Cardiac muscle cell (in vitro differentiated cells and primary cell): ENCODE measurements around the gene ARL13A. TPM values are rescaled to one million over a fixed set of nuclear protein-coding genes. Genes with fewer than 3 reads are reported as not detected.

Experiments used
- DNase-seq, 2 donors: peaks; one replicate each; pipeline versions ENCODE4 v3.0.0 to v3.0.0-alpha.2; 2010 to 2017; ENCODE audit warnings: low read depth in 1 of 2, low spot score in 1 of 2
- H3K27ac ChIP-seq: fragments of 200-600 bp; sonication (generic); 2 replicates; pipeline ENCODE4 v1.5.1; 2016
- H3K27me3 ChIP-seq: fragments of 200-600 bp; sonication (generic); 2 replicates; pipeline ENCODE4 v1.6.0; 2016; ENCODE audit warnings: control low read depth
- H3K36me3 ChIP-seq: fragments of 200-600 bp; sonication (generic); 2 replicates; pipeline ENCODE4 v1.5.1; 2016; ENCODE audit warnings: control low read depth
- H3K4me1 ChIP-seq: fragments of 200-600 bp; sonication (generic); 2 replicates; pipeline ENCODE4 v1.8.1; 2017; ENCODE audit warnings: low read depth, mild to moderate bottlenecking, mixed run types
- H3K4me3 ChIP-seq: fragments of 200-600 bp; sonication (generic); 2 replicates; pipeline ENCODE4 v1.5.1; 2016; ENCODE audit warnings: mild to moderate bottlenecking
- H3K9me3 ChIP-seq: fragments of 200-600 bp; sonication (generic); 2 replicates; pipeline ENCODE4 v1.5.1; 2017; ENCODE audit warnings: low read depth, mild to moderate bottlenecking, control low read depth
- CTCF ChIP-seq: IDR thresholded peaks from 2 replicates; pipeline ENCODE4 v1.5.1; 2012; ENCODE audit warnings: low read depth, mild to moderate bottlenecking, low read length
- polyA plus RNA-seq: library from polyadenylated mRNA; unstranded; fragments of >200 nt; fragmentation: Nextera tagmentation; extraction: Ambion mirVana; gene quantifications from 2 replicates; pipeline ENCODE4 v1.2.1, GENCODE V29; 2016
- total RNA-seq: library from RNA; depleted of rRNA; stranded (reverse); fragments of >200 nt; gene quantifications from 2 replicates; pipeline ENCODE4 v1.2.3, GENCODE V29; 2016

The ARL13A gene
- total and polyA plus RNA-seq, 2 experiments from 2014 or later: 0.54 TPM; not detected in 1

DNA sequence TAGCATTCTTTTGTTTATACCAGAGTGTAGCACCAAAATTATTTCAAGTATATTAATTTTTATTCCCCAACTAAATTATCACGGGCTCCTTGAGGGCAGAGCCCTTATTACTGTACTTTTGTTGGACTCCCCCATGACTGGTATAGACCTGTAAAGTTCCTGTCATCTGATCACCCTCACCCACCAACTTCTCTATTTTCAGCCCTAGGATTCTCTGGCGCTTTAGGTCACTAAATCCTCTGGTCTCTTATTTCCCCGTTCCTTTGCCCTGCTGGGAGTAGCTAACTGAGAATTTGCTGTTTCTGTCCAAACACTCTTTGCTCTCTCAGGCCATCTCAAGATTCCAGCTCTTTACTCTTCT is 37.6 kb upstream of the ARL13A start:
- H3K36me3 ChIP-seq: no peaks in the 10 kb centered on the region
- H3K4me3 ChIP-seq: no peak overlapping the region
- H3K27ac ChIP-seq: no peak overlapping the region
- no peaks in the 10 kb centered on the region for H3K27me3 ChIP-seq
- H3K9me3 ChIP-seq: no peaks in the 10 kb centered on the region
- H3K4me1 ChIP-seq: no peaks in the 10 kb centered on the region
- DNase-seq: no peak
- no peak for TF ChIP-seq CTCF

DNA sequence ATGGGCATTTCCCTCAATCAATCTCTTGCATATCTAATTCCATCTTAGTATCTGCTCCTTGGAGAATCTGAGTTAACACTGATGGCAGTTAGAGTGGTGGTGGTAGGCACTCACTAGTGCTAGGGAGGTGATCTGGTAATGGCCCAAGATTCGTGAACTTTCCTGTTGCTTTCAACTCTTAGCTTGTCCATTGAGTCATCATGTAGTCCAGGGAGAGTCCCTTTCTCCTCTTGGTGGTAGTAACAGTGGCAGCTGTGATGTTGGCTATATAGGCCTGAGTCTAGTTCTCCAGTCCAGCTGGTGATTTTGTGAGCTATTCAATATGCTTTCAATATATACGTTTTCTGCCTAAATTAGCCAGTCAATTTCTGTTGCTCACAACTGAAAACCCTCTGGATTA is 33.7 kb upstream of the ARL13A start:
- H3K4me1 ChIP-seq: no peaks in the 10 kb centered on the region
- H3K27ac ChIP-seq: no peak overlapping the region
- no peaks in the 10 kb centered on the region for H3K36me3 ChIP-seq
- H3K4me3 ChIP-seq: no peak overlapping the region
- no peaks in the 10 kb centered on the region for H3K9me3 ChIP-seq
- no peak for TF ChIP-seq CTCF
- no peak for DNase-seq
- H3K27me3 ChIP-seq: no peaks in the 10 kb centered on the region

GRCh38 chrX:100939333-100939732 is 30.2 kb upstream of the ARL13A start:
- no peak for DNase-seq
- Histone ChIP-seq H3K4me3 (no peak overlapping the region), H3K27me3 (no peaks in the 10 kb centered on the region), H3K9me3 (no peaks in the 10 kb centered on the region), H3K36me3 (no peaks in the 10 kb centered on the region), H3K27ac (no peak overlapping the region), H3K4me1 (peaks cover 10% of the 10 kb centered on the region)
- no peak for TF ChIP-seq CTCF

GRCh38 chrX:100944601-100945000 is 24.9 kb upstream of the ARL13A start:
- H3K27me3 ChIP-seq: no peaks in the 10 kb centered on the region
- DNase-seq: no peak
- H3K4me3 ChIP-seq: no peak overlapping the region
- no peak for TF ChIP-seq CTCF
- H3K9me3 ChIP-seq: no peaks in the 10 kb centered on the region
- no peak overlapping the region for H3K27ac ChIP-seq
- H3K36me3 ChIP-seq: no peaks in the 10 kb centered on the region
- H3K4me1 ChIP-seq: peaks cover 10% of the 10 kb centered on the region

DNA sequence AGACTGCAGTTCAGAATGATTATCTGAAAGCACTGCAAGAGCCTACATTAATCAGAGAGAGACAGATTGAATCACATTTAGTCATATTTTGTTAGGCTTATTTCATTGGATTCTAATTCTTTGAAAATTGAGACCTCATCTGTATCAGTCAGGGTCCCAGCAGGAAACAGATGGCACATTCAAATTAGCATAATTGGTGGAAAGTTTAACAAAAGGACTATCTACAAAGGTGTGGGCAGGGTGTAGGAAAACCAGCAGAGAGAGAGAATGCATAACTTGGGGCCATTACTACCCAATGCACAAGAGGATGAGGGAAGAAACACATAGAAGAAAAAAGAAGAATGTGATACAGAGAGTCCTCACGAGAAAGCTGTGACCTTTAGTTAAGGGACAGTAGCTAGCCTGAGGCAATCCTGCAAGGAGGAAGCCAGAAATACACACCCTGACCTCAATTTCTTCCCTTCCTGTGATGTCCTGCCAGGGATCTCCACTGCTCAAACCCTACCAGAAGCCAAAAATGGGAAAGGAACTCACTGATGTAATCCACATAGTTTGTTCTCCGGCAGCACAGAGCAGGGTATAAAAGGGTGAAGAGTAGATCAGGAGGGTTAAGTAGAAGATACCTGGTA is 23.1 kb upstream of the ARL13A start:
- no peaks in the 10 kb centered on the region for H3K9me3 ChIP-seq
- no peak for TF ChIP-seq CTCF
- peaks cover 10% of the 10 kb centered on the region for H3K4me1 ChIP-seq
- H3K36me3 ChIP-seq: no peaks in the 10 kb centered on the region
- H3K27me3 ChIP-seq: no peaks in the 10 kb centered on the region
- H3K4me3 ChIP-seq: no peak overlapping the region
- H3K27ac ChIP-seq: no peak overlapping the region
- DNase-seq: peak in 1 of 2 donors; percentile 2

GRCh38 chrX:100948557-100948956 is 21.0 kb upstream of the ARL13A start:
- no peak overlapping the region for H3K4me3 ChIP-seq
- no peak overlapping the region for H3K27ac ChIP-seq
- no peak for DNase-seq
- TF ChIP-seq CTCF: no peak
- H3K4me1 ChIP-seq: no peaks in the 10 kb centered on the region
- H3K9me3 ChIP-seq: no peaks in the 10 kb centered on the region
- no peaks in the 10 kb centered on the region for H3K27me3 ChIP-seq
- H3K36me3 ChIP-seq: no peaks in the 10 kb centered on the region
